ENCODE data around the gene PDZD2.
"Not testable (repeated sequence)": the region's sequence is repeated elsewhere in the genome, so short reads cannot be mapped to it uniquely, and the experiment has no call there.

PDZD2 gene

GRCh38 chr5:32110111-32110696 lies 471.3 kb downstream of the PDZD2 start:
- no peak for DNase-seq

- no peak for DNase-seq
Observed at GRCh38 chr5:32115985-32116384, 477.1 kb downstream of the PDZD2 start.

- no peak for DNase-seq
Observed at GRCh38 chr5:32116574-32117313, 477.8 kb downstream of the PDZD2 start.

- not testable (repeated sequence) for DNase-seq
Observed at GRCh38 chr5:32118922-32119321, 480.0 kb downstream of the PDZD2 start.

GRCh38 chr5:32123058-32123805 lies 484.3 kb downstream of the PDZD2 start:
- DNase-seq: no peak

- no peak for DNase-seq
Observed at GRCh38 chr5:32123889-32124676, 485.2 kb downstream of the PDZD2 start.

GRCh38 chr5:32126691-32127090 lies 487.8 kb downstream of the PDZD2 start:
- no peak for DNase-seq

- no peak for DNase-seq
Observed at GRCh38 chr5:32127711-32128110, 488.8 kb downstream of the PDZD2 start.

GRCh38 chr5:32129074-32129598 lies 490.2 kb downstream of the PDZD2 start:
- no peak for DNase-seq

- DNase-seq: no peak
Observed at GRCh38 chr5:32130865-32131264, 491.9 kb downstream of the PDZD2 start.

- DNase-seq: no peak
Observed at GRCh38 chr5:32131604-32132003, 492.7 kb downstream of the PDZD2 start.

- no peak for DNase-seq
Observed at GRCh38 chr5:32132757-32133156, 493.8 kb downstream of the PDZD2 start.

GRCh38 chr5:32135086-32135485 lies 496.2 kb downstream of the PDZD2 start:
- no peak for DNase-seq

- no peak for DNase-seq
Observed at GRCh38 chr5:32136342-32136741, 497.4 kb downstream of the PDZD2 start.

GRCh38 chr5:32138839-32139493 lies 500.0 kb downstream of the PDZD2 start:
- DNase-seq: no peak

- no peak for DNase-seq
Observed at GRCh38 chr5:32143617-32144377, 504.9 kb downstream of the PDZD2 start.

- DNase-seq: no peak
Observed at GRCh38 chr5:32144378-32145207, 505.7 kb downstream of the PDZD2 start.

- no peak for DNase-seq
Observed at GRCh38 chr5:32145378-32145777, 506.4 kb downstream of the PDZD2 start.

- DNase-seq: no peak
Observed at GRCh38 chr5:32147236-32147635, 508.3 kb downstream of the PDZD2 start.

- DNase-seq: no peak
Observed at GRCh38 chr5:32147959-32148358, 509.0 kb downstream of the PDZD2 start.

Data from fibroblast of skin of scalp (primary cell).